HG03108 (cell line): Measurements from ENCODE around the gene NUP54.

ENCODE experiments used
- ATAC-seq: cut with Tn5 transposase; IDR thresholded peaks from one replicate; pipeline ENCODE4 v1.9.1; 2021; ENCODE audit warnings: moderate library complexity; ENCODE audit not compliant: unreplicated experiment

The NUP54 gene

GRCh38 chr4:76148142-76148865 is at the start of gene NUP54:
Gene NUP54 (minus strand): TSS chr4:76148397. CDS start chr4:76148374, 23 bp downstream.
- peak; percentile 99 for ATAC-seq

DNA sequence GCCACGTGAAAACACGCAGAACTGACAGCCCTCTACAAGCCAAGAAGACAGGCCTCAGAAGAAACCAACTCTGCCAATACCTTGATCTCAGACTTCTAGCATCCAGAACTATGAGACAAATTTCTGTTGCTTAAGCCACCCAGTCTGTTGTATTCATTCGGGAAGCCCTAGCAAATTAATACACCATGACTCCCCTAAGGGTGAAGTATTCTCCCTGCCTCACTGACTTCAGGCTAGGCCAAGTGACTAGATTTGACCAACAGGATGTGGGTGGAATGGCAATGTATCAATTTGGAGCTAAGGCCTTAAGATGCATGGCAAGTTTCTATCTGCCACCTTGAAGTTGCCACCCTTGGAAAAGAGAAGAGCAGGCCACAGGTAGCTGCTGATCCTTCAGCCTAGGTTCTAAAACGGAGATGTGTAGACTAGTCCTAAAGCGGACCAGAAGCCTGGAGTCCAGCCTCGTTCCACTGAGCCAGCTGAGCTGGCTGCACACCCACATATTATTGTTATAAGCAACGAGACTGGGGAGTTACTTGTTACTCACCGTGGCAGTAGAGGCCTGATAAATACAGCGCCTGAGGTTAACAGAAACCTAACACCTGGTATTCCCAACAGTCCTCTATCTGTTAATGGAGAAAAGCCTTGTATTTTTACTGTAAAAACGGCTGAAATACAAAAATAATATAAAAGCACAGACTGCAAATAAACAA is 49.0 kb upstream of the NUP54 start:
- ATAC-seq: no peak

DNA sequence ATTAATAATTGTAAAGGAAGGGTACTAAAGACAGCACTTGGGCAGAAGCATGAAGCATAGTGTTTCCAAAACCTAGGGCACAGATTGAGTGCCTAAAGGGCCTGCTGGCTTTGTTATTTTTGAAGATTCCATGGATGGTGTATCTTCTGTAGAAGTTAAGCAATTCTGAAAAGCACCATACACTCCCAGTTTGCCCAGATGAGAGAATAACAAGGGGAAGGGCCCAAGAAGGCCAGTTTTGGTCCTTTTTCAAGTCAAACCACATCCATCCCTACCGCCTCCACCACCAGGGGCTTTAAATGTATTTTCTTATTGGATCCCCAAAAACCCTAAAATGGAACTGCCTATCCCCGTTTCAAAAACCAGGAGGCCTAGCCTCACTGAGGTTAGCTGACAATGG is 48.2 kb upstream of the NUP54 start:
- no peak for ATAC-seq

- no peak for ATAC-seq
Observed at GRCh38 chr4:76195326-76195725, 47.1 kb upstream of the NUP54 start.

- ATAC-seq: no peak
Observed at GRCh38 chr4:76194325-76194724, 46.1 kb upstream of the NUP54 start.

- no peak for ATAC-seq
Observed at GRCh38 chr4:76192236-76192635, 44.0 kb upstream of the NUP54 start.

DNA sequence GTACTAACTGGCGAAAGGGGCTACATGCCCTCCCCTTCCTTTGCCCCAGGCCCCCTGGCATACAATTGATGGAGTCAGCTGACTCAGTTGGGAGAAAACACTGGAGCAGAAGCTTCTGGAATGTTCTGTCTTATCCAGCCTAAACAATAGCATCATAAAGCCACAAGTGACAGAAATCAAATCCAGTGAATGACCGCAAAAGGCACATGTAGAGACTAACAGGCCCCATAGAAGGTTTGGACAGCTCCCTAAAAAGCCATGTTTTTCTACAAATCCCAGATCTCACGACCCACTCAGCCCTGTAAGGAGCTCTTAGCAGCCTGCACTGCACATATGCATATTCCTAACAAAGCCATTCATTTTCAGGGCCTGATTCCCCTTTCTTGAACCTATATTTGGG is 40.4 kb upstream of the NUP54 start:
- no peak for ATAC-seq

GRCh38 chr4:76188149-76188548 is 40.0 kb upstream of the NUP54 start:
- no peak for ATAC-seq

DNA sequence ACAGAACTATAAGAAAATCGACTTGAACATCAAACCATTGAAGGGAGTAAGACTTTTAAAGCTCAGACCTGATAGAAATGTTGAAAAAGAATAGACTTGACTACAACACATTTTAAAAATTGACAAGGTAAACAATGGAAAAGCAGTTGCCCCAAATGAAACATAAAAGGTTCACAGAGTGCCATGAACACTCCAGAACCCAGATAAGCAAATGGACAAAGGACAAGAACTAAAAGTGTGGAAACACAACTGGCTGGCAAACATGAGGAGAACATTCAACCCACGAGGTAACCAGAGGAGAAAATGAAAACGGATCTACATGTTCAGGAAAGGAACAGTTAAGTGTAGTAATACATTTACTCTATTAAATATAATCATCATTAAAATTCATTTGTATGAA is 39.0 kb upstream of the NUP54 start:
- no peak for ATAC-seq

DNA sequence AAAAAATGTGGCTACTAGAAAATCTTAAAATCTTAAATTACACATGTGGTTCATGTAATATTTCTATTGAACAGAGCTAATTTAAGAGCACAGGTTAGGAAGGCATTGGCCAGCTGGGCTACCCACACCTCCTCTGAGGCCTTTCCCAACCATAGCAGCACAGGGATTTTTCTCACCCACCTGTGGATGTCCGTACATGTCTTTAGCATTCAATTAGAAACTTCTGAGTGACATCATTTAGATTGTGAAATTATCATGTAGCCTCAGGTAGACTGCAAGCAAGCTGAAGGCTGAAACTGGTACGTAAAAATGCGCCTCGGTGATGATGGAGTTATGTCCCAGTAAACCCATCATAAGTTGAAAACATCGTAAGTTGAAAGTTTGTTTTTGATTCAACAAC is 34.3 kb upstream of the NUP54 start:
- no peak for ATAC-seq

GRCh38 chr4:76179398-76180318 is 31.5 kb upstream of the NUP54 start:
- peak; percentile 87 for ATAC-seq

DNA sequence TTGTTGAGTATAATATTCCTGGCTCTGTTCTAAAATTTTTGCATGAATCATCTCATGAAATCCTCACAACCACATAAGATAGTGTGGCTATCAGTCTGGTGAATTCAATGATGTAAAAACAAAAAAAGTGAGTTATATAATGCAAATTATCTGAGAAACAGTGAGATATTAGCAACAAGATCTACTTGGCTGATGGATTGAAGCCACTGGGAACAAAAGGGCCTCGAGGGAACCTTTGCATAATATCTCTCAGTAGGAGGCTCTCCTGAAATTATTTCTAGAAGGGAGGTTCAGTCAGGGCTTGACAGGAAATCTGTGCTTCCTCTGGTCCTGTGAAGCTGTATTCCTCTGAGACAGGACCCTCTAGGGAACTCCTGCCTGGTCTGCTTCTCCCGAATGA is 30.1 kb upstream of the NUP54 start:
- no peak for ATAC-seq

DNA sequence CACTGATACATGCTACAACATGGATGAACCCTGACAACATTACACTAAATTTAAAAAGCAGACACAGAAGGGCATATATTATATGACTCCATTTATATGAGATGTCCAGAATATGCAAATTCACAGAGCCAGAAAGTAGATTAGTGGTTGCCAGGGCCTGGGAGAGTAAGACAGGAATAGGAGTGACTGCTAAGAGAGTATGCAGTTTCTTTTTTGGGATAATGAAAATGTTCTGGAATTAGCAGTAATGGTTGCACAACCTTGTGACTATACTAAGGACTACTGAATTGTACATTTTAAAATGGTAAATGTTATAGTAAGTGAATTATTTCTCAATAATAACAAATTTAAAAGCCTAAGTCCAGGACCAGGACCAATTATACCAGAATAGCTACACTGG is 29.5 kb upstream of the NUP54 start:
- ATAC-seq: no peak

- no peak for ATAC-seq
Observed at GRCh38 chr4:76175336-76175735, 27.1 kb upstream of the NUP54 start.

GRCh38 chr4:76174216-76174615 is 26.0 kb upstream of the NUP54 start:
- no peak for ATAC-seq

GRCh38 chr4:76168688-76169087 is 20.5 kb upstream of the NUP54 start:
- no peak for ATAC-seq

- no peak for ATAC-seq
Observed at GRCh38 chr4:76166480-76166879, 18.3 kb upstream of the NUP54 start.

- ATAC-seq: no peak
Observed at GRCh38 chr4:76160355-76160754, 12.2 kb upstream of the NUP54 start.

GRCh38 chr4:76156635-76157034 is 8.4 kb upstream of the NUP54 start:
- no peak for ATAC-seq

DNA sequence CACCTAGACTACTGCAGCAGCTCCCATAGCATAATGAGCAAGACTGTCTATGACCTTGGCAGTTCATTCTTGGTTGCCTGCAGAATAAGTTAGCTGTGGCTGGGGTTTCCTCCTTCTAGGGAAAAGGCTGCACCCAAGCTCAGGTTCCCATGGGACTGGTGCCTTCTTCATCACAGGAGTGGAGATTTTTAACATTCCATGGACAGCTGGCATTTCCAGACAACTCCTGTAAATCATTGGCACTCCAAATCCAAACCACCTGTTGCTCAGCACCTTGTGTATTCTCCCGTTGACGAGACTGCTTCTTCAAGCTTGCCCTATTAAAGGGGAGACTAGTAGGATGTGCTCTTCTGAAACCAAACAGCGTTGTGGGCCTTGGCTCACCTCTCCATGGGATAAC is 7.8 kb upstream of the NUP54 start:
- ATAC-seq: no peak

- ATAC-seq: no peak
Observed at GRCh38 chr4:76153356-76153755, 5.2 kb upstream of the NUP54 start.
